Stimulated activated CD8-positive, alpha-beta memory T cell treated with anti-CD3 and anti-CD28 coated beads, Interleukin-12 subunit alpha, Interleukin-12 subunit beta, amount 100 ng/mL, for 1 hour (primary cell): ENCODE measurements around the gene CAB39.

Experiments
- DNase-seq: peaks from one replicate; pipeline ENCODE4 v3.0.0-alpha.2; 2020; ENCODE audit warnings: low read depth

Gene CAB39

DNA sequence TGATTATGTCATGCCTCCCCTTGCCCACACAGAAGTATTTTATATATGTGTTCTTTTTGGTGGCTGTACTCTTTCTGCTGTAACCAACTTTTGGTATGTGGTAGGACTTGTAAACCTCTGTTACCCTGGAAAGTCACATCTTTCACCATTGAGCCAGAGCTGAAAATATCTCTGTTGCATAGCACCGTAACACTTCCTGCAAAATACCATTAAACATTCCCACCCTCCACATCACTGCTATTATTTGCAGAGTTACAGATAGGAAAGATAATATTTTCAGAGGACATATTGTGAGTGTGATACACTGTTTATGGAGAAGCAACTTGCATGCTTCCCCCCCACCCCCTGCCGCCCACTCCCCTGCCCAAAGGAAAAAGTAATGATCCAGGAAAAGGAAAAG, 44.8 kb downstream of the CAB39 start:
- DNase-seq, result no peak

DNA sequence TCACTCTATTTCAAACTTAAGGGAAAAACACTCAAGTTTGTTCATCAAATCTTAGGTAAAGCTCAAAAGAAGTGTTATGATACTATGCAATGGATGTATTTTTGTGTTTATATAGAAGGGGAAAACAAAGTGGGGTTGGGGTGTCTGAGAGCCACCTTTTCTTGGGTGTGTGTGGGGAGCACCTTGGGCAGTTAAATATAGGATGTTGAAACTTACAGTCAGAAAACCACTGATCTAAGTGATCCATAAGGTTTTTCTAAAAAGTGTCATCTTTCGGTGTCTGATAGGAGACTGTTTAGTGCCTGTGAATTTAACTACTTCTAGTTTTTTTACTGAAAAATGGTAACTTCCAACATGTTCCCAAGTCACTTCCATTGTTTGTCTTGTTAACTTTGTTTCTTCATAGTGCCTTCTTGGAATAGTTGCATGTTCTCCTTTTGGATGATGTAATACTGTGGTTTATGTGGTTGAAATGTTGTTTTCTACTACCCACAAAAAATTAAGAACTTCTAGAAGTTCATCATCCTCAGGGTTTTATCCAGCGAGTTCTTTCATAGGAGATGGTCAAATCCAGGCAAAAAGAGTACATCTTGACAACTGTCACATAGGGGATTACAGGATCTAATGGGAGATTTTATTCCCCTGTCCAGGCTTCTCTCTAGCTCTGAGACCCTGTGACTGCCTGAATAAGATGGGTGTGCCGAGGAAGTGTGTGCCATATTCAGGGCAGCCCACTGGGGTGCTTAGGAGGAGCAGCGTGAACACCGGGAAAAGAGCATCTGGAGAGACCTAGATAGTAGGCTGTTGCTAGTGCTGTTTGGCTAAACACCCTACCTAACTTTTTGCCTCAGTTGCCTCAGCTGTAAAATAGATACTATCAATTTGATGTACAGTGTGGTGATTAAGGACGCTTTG, 46.2 kb downstream of the CAB39 start:
- DNase-seq, result no peak

DNA sequence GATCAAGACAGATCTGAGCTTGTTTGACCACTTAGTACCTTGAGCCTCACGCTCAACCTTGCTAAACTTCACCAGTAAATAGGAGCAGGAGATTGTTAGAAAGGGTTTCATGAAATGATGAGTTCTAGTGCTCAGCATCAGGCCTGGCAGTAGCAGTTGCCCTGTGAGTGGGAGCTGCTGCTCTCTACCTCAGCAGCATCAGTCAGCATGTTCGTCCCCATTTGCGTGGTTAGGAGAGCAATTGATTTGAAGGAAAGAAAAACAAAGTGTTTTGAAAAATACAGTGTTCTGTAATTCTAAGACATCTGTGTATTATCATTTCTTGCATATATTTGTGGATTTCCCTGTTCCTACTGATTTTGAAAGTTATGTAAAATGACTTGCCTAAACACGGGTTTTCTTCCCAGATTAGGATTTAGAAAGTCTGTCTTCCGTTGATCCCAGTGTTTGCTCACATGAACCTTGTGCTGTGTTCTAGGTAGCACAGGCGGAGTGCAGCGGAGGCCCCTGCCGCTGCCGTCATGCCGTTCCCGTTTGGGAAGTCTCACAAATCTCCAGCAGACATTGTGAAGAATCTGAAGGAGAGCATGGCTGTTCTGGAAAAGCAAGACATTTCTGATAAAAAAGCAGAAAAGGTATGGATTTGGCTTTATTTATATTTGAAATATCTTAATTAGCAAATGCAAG, 47.0 kb downstream of the CAB39 start:
- DNase-seq, result no peak

- DNase-seq, result no peak
Measured at GRCh38 chr2:230761704-230762103, 49.1 kb downstream of the CAB39 start.

DNA sequence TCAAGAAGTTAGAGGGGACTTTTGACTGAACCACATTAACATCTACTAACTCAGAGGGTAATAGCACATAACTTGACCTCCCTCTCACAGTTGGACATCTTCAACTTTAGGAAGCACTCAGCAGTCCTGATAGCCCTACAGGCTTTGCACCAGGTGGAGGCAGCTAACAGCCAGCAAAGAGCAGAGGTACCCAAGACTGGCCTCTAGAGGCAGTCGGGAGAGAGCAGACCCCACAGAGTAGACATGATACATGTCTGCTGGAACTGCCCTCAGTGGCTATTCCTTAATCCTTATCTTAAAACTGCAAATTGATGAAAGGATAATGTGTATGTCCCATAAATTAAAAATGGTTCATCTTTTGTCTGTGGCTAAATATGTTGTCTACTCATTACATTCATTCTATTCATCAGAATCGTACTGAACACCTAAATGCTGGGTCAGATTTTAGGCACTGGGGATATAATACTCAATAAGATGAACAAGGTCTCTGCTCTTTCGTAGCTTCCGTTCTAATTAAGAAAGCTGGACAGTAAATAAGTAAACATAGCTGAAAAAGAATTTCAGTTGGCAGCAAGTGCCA, 49.8 kb downstream of the CAB39 start:
- DNase-seq, result peak; percentile 19

- no peak for DNase-seq
Measured at GRCh38 chr2:230764346-230764745, 51.7 kb downstream of the CAB39 start.

GRCh38 chr2:230765611-230766300, 53.1 kb downstream of the CAB39 start:
- DNase-seq, result no peak

DNA sequence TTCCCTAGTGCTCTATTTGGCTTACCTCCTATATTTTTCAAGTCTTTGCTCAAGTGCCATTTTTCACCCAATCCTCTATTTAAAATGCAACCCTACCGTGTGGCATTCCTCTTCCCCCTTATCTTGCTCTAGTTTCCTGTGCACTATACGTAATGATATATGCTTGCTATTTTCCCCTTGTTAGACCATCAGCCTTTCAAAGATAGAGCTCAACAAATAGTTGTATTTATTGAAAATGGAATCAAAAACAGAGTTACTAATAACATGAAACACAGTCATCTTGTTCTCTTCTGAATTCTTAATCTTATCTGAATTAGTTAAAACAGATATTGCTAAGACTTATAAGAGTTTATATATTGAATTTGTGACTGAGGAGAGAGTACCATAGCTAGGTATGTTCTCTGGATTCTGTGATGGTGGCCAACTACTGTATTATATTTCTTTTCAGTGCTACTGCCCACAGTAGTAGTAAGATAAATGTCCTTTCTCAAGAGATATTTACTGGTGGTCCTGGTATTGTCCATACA, 55.3 kb downstream of the CAB39 start:
- no peak for DNase-seq

DNA sequence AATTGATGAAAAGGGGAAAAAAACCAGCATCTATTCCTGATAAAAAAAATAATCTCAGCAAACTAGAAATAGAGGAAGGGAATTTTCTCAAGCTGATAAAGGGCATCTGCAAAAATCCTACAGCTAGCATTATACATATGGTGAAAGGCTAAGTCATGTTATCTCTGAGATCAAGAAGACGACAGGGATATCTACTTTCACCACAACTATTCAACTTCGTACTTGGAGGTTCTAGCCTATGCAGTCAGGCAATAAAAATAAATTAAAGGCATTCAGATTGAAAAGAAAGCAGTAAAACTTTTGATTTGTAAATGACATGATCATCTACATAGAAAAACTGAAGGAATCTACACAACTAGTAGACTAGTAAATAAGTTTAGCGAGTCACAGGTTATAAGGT, 58.2 kb downstream of the CAB39 start:
- DNase-seq, result no peak

DNA sequence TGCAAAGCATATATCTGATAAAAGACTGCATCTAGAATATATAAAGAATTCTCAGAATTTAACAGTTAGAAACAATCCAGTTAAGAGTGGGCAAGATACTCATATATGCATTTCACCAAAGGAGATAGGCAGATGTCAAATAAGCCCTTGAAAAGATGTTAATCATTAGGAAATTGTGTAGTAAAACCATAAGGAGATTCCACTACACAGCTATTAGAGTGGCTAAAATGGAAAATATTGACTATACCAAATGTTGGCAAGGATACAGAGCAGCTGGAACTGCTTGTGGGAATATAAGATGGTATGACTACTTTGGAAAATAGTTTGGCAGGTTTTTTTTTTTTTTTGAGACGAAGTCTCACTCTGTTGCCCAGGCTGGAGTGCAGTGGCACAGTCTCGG, 59.5 kb downstream of the CAB39 start:
- DNase-seq, result no peak

- no peak for DNase-seq
Measured at GRCh38 chr2:230773039-230773773, 60.6 kb downstream of the CAB39 start.

- no peak for DNase-seq
Measured at GRCh38 chr2:230774348-230774951, 61.8 kb downstream of the CAB39 start.

DNA sequence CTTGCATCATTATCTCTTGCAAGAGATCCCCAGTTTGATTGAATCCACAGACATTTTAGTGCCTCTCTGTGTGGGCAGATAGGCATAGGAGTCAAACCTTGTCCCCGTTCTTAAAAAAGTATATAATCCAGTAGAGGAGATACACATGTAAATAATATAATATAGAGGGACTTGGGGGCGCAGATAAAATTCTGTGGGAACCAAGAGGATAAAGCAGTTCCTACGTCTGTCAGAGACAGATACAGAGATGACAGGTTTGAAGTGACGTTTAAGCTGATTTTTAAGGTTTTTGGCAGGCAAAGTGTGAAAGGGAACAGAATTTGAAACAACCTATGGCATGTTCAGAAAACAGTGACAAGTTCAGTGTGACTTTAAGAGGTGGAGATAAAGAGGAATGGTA, 63.1 kb downstream of the CAB39 start:
- DNase-seq, result no peak

DNA sequence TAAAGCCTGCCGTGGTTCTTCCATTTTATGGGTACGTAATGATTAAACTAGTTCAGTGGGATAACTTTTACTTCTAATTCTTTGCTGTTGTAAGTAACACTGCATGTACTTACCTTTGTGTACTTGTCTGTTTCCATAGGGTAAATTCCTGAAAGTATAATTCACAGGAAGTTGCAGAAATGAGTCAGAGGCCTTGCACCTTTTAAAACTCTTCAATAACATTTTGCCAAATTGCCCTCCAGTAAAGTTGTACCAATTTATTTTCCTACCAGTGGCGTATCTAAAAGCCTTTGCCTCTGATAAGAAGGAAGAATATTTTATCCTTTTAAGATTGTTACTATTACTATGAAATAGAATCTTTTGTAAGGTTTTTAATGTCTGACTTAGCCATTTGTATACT, 65.1 kb downstream of the CAB39 start:
- DNase-seq, result no peak

- DNase-seq, result no peak
Measured at GRCh38 chr2:230778350-230779063, 65.9 kb downstream of the CAB39 start.

GRCh38 chr2:230779126-230779525, 66.5 kb downstream of the CAB39 start:
- DNase-seq, result no peak

GRCh38 chr2:230779607-230780006, 67.0 kb downstream of the CAB39 start:
- no peak for DNase-seq

GRCh38 chr2:230781130-230781797, 68.6 kb downstream of the CAB39 start:
- DNase-seq, result no peak

- no peak for DNase-seq
Measured at GRCh38 chr2:230783101-230783500, 70.5 kb downstream of the CAB39 start.

DNA sequence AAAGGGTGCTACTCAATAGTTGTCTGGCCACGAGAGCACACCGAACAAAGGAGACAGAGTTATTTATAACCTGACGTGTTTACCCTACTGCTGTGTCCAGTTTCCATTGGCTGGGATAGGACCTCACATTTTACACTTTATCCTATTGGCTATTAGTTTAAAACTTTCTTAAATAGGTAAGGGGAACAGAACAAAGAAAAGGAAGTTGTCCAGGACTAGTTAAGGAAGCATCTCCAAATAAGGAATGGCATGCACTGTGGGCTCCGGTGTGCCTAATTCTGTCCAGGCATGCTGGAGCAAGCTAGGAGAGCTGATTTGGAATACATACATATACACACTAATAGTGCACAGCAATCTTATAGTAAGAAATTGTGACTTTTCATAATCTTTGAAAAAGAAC, 72.2 kb downstream of the CAB39 start:
- no peak for DNase-seq
